ENCODE results near the gene URAD. TPM values are rescaled to one million over a fixed set of nuclear protein-coding genes. Genes with fewer than 3 reads are reported as not detected.

The URAD gene
- total RNA-seq, 2 donors from 2014 or later: not detected

DNA sequence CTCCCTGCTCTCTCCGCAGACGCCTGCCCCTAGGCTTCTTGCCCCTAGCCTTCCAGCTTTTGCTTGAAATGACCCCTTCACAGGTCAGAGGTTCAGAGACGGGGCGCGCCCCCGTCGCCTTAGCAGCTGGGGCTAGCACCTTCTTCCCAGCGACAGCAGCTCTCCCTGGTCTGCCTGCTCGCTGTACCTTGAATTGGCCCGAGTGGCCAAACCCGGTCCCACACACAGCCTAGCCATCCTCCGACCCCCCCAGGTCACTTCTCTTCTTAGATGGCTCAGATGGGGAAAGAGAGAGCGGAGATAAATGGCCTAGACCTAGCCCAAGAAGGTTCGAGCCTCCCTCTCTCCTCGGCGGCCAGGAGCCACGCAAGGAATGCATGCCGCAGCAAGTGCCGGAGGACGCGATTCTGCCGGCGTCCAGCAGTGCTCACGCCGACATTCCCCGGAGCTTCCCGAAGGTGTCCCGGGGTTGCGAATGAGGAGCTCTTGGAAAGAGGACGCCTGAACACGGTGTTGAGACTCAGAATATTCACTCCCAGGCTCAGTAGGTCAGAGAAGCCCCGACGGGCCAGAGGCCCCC is 20.7 kb downstream of the URAD start:
- peak overlapping the region; percentile 31 for H3K4me3 ChIP-seq
- TF ChIP-seq, protein P1, sequence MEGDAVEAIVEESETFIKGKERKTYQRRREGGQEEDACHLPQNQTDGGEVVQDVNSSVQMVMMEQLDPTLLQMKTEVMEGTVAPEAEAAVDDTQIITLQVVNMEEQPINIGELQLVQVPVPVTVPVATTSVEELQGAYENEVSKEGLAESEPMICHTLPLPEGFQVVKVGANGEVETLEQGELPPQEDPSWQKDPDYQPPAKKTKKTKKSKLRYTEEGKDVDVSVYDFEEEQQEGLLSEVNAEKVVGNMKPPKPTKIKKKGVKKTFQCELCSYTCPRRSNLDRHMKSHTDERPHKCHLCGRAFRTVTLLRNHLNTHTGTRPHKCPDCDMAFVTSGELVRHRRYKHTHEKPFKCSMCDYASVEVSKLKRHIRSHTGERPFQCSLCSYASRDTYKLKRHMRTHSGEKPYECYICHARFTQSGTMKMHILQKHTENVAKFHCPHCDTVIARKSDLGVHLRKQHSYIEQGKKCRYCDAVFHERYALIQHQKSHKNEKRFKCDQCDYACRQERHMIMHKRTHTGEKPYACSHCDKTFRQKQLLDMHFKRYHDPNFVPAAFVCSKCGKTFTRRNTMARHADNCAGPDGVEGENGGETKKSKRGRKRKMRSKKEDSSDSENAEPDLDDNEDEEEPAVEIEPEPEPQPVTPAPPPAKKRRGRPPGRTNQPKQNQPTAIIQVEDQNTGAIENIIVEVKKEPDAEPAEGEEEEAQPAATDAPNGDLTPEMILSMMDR (IDR thresholded peaks at IDR 0.05): no peak
- DNase-seq (ENCODE audit: low spot score): no peak
- peaks cover 4 to 16% of the 10 kb centered on the region in 2 donors for H3K4me1 ChIP-seq (ENCODE audit: control insufficient read depth in 1 of 2, low read depth in 2 of 2)
- H3K36me3 ChIP-seq: no peaks in the 10 kb centered on the region
- no peak overlapping the region for H3K27ac ChIP-seq
- H3K27me3 ChIP-seq (replicated peaks; ENCODE audit: insufficient read depth): peaks cover 7% of the 10 kb centered on the region
- no peak for ATAC-seq (ENCODE audit: insufficient number of reproducible peaks, low FRiP score, low read depth)
- no peaks in the 10 kb centered on the region for H3K9me3 ChIP-seq

DNA sequence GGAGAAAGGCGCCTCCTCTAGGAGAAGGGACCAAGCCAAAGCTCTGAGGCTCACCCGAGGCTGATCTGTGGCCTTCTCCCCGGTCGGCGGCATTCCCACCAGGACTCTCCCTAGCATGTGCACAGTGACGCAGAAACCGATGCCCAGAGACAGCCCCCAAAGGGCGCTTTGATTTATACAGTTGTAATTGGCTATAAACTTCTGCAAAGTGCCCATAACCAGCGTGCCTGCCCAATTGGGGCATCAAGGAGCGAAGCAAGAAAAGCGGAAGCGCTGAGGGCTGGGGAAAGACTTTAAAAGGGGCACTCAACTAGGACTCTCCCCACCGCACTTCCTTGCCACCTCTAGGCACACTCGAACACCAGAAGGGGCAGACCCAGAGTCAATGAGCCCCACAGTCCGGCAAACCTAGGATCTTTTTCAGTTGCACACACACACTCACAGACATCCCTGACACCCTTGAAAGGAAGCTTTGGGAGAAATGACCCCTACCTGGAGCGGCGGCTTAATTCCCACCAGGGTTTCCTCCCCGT is 21.2 kb downstream of the URAD start:
- Histone ChIP-seq H3K27me3 (replicated peaks; ENCODE audit: insufficient read depth) (peaks cover 7% of the 10 kb centered on the region), H3K4me3 (no peak overlapping the region), H3K4me1 (ENCODE audit: control insufficient read depth in 1 of 2, low read depth in 2 of 2) (peaks cover 4 to 16% of the 10 kb centered on the region in 2 donors), H3K9me3 (no peaks in the 10 kb centered on the region), H3K27ac (no peak overlapping the region), H3K36me3 (no peaks in the 10 kb centered on the region)
- TF ChIP-seq, protein P1 (IDR thresholded peaks at IDR 0.05): no peak
- no peak for DNase-seq (ENCODE audit: low spot score)
- no peak for ATAC-seq (ENCODE audit: insufficient number of reproducible peaks, low FRiP score, low read depth)

DNA sequence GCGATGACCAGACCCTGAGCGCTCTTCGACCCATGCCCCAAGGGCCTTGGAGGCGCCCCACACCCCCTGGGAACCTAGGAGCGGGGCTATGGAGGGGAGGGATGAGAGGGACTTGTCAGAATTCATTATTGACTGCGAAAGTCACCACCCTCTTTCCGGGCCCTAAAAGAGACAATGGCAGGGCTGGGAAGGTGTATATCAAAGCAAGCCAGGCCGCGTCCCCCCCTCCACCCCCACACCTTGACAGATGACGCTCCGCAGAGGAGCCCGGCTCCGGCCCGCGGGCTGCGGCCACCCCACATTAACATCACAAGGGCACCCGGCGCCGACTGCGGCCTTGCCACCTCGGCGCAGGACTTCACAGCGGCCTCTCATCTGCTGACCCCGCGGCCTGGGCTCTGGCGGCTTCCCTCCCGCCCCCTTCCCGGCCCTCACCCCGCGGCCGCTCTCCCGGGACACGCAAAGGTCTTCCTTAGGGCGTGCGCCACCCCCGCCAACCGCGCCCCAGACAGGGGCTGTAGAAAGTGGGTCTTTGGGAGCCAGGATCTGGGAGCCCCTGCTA is 21.8 kb downstream of the URAD start:
- no peaks in the 10 kb centered on the region for H3K36me3 ChIP-seq
- ATAC-seq (ENCODE audit: insufficient number of reproducible peaks, low FRiP score, low read depth) (no peak), DNase-seq (ENCODE audit: low spot score) (no peak)
- peaks cover 4 to 16% of the 10 kb centered on the region in 2 donors for H3K4me1 ChIP-seq (ENCODE audit: control insufficient read depth in 1 of 2, low read depth in 2 of 2)
- no peak overlapping the region for H3K4me3 ChIP-seq
- peaks cover 7% of the 10 kb centered on the region for H3K27me3 ChIP-seq (replicated peaks; ENCODE audit: insufficient read depth)
- TF ChIP-seq, protein P1 (IDR thresholded peaks at IDR 0.05): no peak
- H3K27ac ChIP-seq: no peak overlapping the region
- no peaks in the 10 kb centered on the region for H3K9me3 ChIP-seq

DNA sequence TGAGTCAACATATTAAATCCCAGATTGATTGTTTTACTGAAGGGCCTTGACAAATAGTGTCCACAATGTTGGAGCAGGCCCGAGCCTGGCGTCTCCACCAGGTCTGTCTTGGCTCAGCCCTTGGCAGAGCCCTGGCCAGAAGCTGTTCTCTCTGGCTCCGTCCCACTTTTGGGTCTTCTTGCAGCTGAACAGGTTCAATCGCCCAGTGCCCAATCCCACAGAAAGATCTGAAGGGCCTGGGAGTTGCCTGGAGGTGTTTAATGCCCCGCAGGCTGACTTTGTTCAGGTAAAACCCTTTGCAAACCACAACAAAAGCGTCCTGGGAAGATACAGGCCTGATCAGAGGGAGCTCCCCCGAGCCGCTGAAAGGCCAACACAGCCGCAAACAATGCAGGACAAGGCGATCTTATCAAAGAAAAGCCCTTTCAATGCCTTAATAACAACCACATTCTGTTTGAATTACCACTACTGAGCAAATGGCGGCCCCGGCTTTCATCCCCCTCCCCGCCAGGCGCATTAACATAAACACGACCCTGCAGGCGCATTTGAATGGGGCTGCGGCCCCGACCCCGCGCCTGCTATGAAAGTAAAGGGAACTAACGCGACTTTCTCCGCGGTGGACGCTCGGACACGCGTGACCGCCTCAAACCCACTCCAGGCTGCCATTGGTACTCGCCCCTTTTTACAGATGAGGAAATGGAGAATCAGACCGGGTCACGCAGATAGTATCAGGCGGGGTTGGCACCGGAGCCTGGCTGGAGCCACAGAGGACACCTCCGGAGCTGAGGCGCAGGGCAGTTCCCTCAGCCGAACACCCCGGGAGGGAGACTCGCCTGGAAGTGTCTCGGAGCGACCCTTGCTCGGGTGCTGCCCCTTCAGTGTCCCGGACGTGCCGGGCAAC is 22.5 kb downstream of the URAD start:
- Histone ChIP-seq H3K27ac (no peak overlapping the region), H3K4me1 (ENCODE audit: control insufficient read depth in 1 of 2, low read depth in 2 of 2) (peaks cover 4 to 19% of the 10 kb centered on the region in 2 donors), H3K9me3 (no peaks in the 10 kb centered on the region), H3K27me3 (replicated peaks; ENCODE audit: insufficient read depth) (peaks cover 12% of the 10 kb centered on the region), H3K4me3 (no peak overlapping the region), H3K36me3 (no peaks in the 10 kb centered on the region)
- DNase-seq (ENCODE audit: low spot score) (no peak), ATAC-seq (ENCODE audit: insufficient number of reproducible peaks, low FRiP score, low read depth) (no peak)
- TF ChIP-seq, protein P1 (IDR thresholded peaks at IDR 0.05): no peak

DNA sequence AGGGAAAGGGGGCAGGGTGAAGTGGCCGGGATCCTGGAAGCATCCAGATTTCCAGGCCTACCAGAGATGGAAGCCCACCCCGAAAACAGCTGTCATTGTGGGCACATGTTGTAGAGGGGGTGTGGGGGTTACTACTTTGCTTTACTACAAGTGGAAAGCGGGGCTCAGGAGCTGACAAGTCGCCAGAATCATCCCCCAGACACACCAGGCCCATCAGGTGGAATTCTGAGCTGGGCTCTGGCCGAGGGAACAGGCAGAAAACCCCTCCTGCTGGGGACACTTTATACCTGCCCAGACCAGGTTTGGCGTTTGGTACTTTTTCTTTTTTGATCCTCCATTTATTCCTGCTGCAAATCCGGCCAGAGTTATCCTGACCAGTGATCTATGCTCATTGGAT is 23.2 kb downstream of the URAD start:
- Histone ChIP-seq H3K4me1 (ENCODE audit: control insufficient read depth in 1 of 2, low read depth in 2 of 2) (peaks cover 10 to 25% of the 10 kb centered on the region in 2 donors), H3K36me3 (no peaks in the 10 kb centered on the region), H3K27ac (no peak overlapping the region), H3K4me3 (no peak overlapping the region), H3K9me3 (no peaks in the 10 kb centered on the region), H3K27me3 (replicated peaks; ENCODE audit: insufficient read depth) (peaks cover 14% of the 10 kb centered on the region)
- DNase-seq (ENCODE audit: low spot score): no peak
- no peak for ATAC-seq (ENCODE audit: insufficient number of reproducible peaks, low FRiP score, low read depth)
- TF ChIP-seq, protein P1 (IDR thresholded peaks at IDR 0.05): no peak
